Osteocyte (in vitro differentiated cells): ENCODE measurements around the gene IPO11. TPM values are rescaled to one million over a fixed set of nuclear protein-coding genes. Genes with fewer than 3 reads are reported as not detected.
"Not testable (repeated sequence)": the region's sequence is repeated elsewhere in the genome, so short reads cannot be mapped to it uniquely, and the experiment has no call there.

ENCODE experiments used
- DNase-seq: peaks from one replicate; pipeline ENCODE4 v3.0.0; 2021; ENCODE audit warnings: mixed read lengths; ENCODE audit not compliant: unreplicated experiment; ENCODE audit errors: extremely low spot score
- H3K27ac Mint-ChIP-seq: one replicate; pipeline ENCODE4 v1.8.0; 2021; ENCODE audit warnings: mild to moderate bottlenecking, mixed read lengths; ENCODE audit not compliant: unreplicated experiment
- H3K27me3 Mint-ChIP-seq: one replicate; pipeline ENCODE4 v1.8.0; 2021; ENCODE audit warnings: mixed read lengths; ENCODE audit not compliant: unreplicated experiment
- H3K36me3 Mint-ChIP-seq: one replicate; pipeline ENCODE4 v1.8.0; 2021; ENCODE audit warnings: mixed read lengths; ENCODE audit not compliant: unreplicated experiment
- H3K4me1 Mint-ChIP-seq: one replicate; pipeline ENCODE4 v1.8.0; 2021; ENCODE audit warnings: mixed read lengths; ENCODE audit not compliant: unreplicated experiment
- H3K4me3 Mint-ChIP-seq: one replicate; pipeline ENCODE4 v1.8.0; 2021; ENCODE audit warnings: mild to moderate bottlenecking, moderate library complexity, mixed read lengths; ENCODE audit not compliant: unreplicated experiment
- H3K9me3 Mint-ChIP-seq: one replicate; pipeline ENCODE4 v1.8.0; 2021; ENCODE audit warnings: mixed read lengths; ENCODE audit not compliant: unreplicated experiment
- CTCF ChIP-seq: fragments of 200-600 bp; sonication (generic); IDR thresholded peaks from 2 replicates; pipeline ENCODE4 v1.5.0; 2021; ENCODE audit warnings: antibody characterized with exemption, mild to moderate bottlenecking, moderate library complexity
- total RNA-seq: library from RNA; stranded (reverse); gene quantifications from 2 replicates; pipeline ENCODE4 v1.2.1, GENCODE V29; 2021

The IPO11 gene
- total RNA-seq, 1 donor from 2014 or later = 30.6 TPM

- no peak for DNase-seq
- H3K4me3 Mint-ChIP-seq = no peak overlapping the region
- peaks cover 8% of the 10 kb centered on the region for H3K9me3 Mint-ChIP-seq
- peaks cover 3% of the 10 kb centered on the region for H3K4me1 Mint-ChIP-seq
- H3K27me3 Mint-ChIP-seq = no peaks in the 10 kb centered on the region
- peaks cover 2% of the 10 kb centered on the region for H3K36me3 Mint-ChIP-seq
- no peak overlapping the region for H3K27ac Mint-ChIP-seq
- TF ChIP-seq CTCF = no peak
Observed at GRCh38 chr5:62649476-62650113, 237.0 kb downstream of the IPO11 start.

- Mint-ChIP-seq H3K9me3 (peaks cover 9% of the 10 kb centered on the region), H3K4me3 (no peak overlapping the region), H3K27me3 (no peaks in the 10 kb centered on the region), H3K27ac (no peak overlapping the region), H3K36me3 (peaks cover 2% of the 10 kb centered on the region), H3K4me1 (peaks cover 3% of the 10 kb centered on the region)
- no peak for TF ChIP-seq CTCF
- no peak for DNase-seq
Observed at GRCh38 chr5:62650197-62650596, 237.6 kb downstream of the IPO11 start.

GRCh38 chr5:62652225-62652624, 239.7 kb downstream of the IPO11 start:
- Mint-ChIP-seq H3K27ac (no peak overlapping the region), H3K4me1 (peaks cover 3% of the 10 kb centered on the region), H3K4me3 (no peak overlapping the region), H3K9me3 (peaks cover 12% of the 10 kb centered on the region), H3K36me3 (no peaks in the 10 kb centered on the region), H3K27me3 (no peaks in the 10 kb centered on the region)
- no peak for DNase-seq
- TF ChIP-seq CTCF = no peak

- H3K4me1 Mint-ChIP-seq = peaks cover 3% of the 10 kb centered on the region
- H3K9me3 Mint-ChIP-seq = peaks cover 18% of the 10 kb centered on the region
- TF ChIP-seq CTCF = no peak
- H3K27ac Mint-ChIP-seq = no peak overlapping the region
- H3K4me3 Mint-ChIP-seq = no peak overlapping the region
- no peaks in the 10 kb centered on the region for H3K27me3 Mint-ChIP-seq
- no peak for DNase-seq
- no peaks in the 10 kb centered on the region for H3K36me3 Mint-ChIP-seq
Observed at GRCh38 chr5:62653001-62653863, 240.7 kb downstream of the IPO11 start.

GRCh38 chr5:62653864-62654575, 241.5 kb downstream of the IPO11 start:
- peaks cover 25% of the 10 kb centered on the region for H3K9me3 Mint-ChIP-seq
- no peaks in the 10 kb centered on the region for H3K27me3 Mint-ChIP-seq

GRCh38 chr5:62657772-62658171, 245.2 kb downstream of the IPO11 start:
- DNase-seq, H3K4me3 Mint-ChIP-seq, H3K27ac Mint-ChIP-seq, H3K36me3 Mint-ChIP-seq, H3K27me3 Mint-ChIP-seq, H3K4me1 Mint-ChIP-seq: not testable (repeated sequence)
- H3K9me3 Mint-ChIP-seq = peaks cover 29% of the 10 kb centered on the region

More at GRCh38 chr5:62653864-62654575, 241.5 kb downstream of the IPO11 start:
- H3K36me3 Mint-ChIP-seq = no peaks in the 10 kb centered on the region
- no peak overlapping the region for H3K4me3 Mint-ChIP-seq
- no peak overlapping the region for H3K27ac Mint-ChIP-seq
- DNase-seq = no peak
- TF ChIP-seq CTCF = no peak
- H3K4me1 Mint-ChIP-seq = peaks cover 3% of the 10 kb centered on the region
